Pons (tissue), 1 donor: ENCODE results near the gene TRMT112.

Experiments
- DNase-seq: peaks from one replicate; pipeline ENCODE4 v3.0.0-alpha.2; 2016; ENCODE audit warnings: low spot score

TRMT112 gene

DNA sequence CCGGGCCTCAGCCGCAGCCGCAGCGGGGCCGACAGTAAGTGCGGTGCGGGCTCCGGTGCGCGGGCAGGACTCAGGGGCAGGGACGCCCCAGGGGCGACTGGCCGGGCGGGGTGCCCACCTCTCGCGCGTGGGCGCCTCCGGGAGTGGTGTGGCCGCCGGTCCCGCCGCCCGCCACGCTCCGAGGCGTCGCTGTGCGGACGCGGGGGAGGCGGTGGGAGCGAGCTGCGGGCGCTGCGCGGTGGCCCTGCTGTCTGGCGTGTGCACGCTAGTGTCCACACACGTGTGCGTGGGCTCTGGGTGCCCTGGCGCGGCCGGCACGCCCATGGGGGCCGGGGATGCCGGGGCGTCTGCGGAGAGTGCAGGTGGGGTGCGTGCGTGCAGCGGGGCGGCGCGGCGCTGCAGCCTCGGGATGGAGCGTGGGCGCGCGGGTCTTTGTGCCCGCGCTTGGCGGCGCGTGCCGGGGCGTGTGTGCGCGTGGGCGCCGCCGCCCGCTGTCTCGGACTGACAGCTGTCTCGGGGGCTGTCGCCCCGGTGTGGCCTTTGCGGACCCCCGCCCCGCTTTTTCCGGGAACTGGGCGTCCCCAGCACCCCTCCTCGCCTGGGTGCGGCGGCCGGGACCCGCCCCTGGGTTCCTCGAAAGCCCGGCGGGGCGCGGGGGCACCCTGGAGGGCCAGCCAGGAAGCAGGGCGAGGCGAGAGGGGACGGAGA is 25.5 kb downstream of the TRMT112 start:
- DNase-seq, result no peak

DNA sequence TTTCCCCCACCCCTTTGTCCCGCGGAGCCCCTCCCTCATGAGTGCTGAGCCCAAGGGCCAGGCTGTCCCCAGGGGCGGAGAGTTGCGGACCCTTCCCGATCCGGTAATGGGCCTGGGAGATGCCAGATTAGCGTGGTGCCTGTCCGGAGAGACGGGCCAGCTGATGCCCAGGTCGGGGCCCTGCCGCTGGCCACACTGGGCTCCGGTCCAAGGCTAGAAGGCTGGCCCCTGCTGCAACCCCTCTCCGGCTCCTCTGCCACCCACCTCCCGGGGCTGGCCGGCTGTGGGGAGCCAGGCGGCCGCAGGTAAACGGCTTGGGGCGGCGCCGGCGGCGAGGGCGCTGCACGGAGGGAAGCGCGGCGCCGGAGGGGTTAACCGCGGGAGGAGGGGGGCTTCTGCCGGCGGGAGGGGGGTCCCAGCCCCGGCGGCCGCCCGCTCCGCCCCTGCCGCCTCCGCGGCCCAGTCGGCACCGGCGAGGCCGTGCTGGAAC is 26.1 kb downstream of the TRMT112 start, which contains the start of gene KCNK4:
Gene KCNK4, plus strand, starts transcription at position 41 of the 490 bp plus-strand sequence. CDS start 1,717 bp downstream, outside the sequence.
- no peak for DNase-seq

DNA sequence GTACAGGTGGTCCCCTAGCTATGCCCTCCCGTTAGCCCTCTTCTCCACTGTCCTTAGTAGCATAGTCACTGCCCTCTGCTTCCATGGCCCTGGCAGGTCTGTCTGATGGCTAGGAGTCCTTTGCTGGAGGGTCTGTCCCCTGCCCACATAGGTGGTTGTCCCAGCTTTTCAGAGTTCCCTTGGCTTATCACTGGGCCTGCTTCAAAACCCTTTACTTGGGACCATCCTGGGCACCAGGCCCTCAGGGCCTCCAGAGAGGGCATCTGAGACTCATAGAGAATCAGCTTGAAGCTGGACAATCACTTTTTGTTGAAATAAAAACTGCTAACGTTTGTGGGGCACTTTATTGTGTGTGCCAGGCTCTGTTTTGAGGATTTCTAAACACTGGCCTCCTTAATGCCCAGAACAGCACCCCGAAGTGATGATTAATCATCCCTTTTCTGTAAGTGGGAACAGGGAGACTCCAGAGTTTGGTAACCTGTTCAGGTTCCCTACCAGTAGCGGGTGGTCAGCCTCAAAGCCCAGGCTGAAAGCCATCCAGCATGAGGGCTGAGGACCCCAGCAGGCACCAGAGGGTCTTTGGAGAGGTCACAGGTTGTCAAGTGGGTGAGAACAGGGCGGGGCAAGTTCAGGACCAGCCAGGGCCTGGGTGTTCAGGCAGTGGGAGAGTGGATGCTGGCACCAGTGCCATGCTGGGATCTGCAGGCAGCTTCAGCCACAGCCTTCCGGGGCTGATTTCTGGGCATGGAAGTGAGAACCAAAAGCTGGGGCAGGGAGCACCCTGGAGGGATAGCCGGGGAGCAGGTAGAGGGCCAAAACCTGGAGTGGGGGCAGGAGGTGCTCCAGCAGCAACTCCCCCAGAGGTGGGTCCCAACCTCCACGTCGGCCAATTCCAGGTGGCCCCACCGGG is 26.8 kb downstream of the TRMT112 start:
- no peak for DNase-seq

DNA sequence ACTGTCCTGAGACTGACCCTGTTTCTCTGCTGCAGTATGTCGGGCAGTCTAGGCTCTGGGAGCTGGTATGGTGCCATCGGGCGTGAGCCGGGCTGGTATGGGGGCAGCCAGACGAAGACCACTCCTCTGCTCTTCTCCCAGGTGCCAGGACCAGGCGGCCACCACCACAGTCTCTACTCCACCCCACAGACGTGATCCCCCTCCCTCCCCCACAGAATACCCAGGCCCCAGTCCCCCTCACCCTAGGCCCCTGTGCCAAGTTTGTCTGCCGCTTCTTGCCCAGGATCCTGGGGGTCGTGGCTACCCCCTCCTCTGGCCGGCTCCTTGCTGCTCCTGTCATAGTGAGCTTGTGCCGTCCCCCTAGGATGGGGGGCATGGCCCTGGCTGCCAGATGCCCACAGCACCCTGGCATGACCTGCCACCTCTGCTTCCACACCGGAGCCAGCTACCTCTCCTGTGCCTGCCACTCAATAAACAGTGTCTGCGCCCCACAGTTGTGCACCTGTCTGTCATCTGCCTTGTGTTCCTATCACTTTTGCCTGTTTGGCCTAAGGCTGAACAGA is 28.3 kb downstream of the TRMT112 start:
- no peak for DNase-seq

DNA sequence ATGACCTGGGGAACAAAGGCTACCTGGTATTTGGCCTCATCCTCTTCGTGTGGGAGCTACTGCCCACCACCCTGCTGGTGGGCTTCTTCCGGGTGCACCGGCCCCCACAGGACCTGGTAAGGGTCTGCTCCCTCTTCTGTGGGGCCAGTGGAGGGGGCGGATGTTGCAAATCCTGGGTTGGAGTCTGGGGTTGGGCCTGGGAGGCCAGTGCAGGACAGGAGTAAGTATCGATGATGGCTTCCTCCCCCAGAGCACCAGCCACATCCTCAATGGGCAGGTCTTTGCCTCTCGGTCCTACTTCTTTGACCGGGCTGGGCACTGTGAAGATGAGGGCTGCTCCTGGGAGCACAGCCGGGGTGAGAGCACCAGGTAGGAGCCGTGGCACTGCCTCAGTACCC is 29.0 kb downstream of the TRMT112 start:
- no peak for DNase-seq

DNA sequence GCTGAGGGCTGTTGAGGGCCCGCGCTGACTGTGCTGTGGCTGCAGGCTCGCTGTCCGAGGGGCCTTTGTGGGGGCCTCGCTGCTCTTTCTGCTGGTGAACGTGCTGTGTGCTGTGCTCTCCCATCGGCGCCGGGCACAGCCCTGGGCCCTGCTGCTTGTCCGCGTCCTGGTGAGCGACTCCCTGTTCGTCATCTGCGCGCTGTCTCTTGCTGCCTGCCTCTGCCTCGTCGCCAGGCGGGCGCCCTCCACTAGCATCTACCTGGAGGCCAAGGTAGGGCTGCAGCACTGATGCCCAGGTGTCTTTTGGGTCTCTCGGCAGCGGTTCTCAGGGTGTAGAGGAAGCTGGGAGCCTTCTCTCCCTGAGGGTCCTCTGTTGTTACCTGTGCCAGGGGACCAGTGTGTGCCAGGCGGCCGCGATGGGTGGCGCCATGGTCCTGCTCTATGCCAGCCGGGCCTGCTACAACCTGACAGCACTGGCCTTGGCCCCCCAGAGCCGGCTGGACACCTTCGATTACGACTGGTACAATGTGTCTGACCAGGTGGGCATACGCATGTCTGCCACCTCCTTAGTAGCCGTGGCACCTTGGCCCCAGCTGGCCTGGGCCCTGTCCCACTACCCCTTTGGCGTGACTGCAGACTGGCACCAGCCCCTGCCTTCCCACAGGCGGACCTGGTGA is 29.5 kb downstream of the TRMT112 start:
- DNase-seq, result no peak

DNA sequence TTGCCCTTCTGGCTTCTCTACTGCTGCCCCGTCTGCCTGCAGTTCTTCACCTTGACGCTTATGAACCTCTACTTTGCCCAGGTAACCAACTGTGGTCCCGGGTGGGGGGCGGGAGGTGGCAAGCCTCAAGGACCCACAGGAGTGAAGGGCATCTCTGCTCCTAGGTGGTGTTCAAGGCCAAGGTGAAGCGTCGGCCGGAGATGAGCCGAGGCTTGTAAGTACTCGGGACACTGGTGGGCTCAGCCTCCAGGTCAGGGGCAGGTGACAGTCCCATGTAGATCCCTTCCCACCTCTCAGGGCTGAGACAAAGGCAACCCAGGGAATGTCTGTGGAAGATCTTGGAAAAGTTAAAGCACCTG is 30.6 kb downstream of the TRMT112 start:
- DNase-seq, result no peak

DNA sequence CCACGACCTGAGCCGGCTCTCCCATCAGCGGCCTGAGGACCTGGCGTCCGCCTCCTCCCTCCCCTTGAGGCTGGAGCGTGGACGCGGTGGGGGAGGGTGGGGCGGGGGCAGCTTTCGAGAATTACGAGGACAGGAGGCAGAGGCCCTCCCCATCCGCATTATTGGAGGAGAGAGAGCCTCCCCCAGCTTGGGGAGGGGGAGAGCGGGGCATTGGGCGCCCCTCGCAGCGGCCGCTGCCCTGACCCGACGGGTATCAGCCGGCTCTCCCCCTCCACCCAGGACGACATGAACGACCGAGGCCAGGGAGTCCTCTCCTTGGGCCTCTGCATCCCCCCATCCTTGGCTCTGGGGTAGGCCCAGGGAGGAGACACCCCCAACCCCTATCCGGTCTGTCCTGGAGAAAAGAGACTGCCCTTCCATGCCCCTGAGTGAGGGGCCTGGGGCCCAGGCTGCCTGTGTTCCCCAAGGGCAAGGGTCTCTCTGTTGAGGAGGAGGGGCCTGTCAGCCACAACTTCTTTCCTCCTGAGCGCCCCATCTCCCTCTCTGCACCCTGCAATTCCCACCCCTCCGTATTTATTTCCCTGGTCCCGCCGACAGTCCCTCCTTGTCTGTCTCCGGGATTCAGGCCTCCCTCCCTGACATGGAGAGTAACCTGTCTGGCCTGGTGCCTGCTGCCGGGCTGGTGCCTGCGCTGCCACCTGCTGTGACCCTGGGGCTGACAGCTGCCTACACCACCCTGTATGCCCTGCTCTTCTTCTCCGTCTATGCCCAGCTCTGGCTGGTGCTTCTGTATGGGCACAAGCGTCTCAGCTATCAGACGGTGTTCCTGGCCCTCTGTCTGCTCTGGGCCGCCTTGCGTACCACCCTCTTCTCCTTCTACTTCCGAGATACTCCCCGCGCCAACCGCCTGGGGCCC is 31.2 kb downstream of the TRMT112 start:
- DNase-seq, result no peak

DNA sequence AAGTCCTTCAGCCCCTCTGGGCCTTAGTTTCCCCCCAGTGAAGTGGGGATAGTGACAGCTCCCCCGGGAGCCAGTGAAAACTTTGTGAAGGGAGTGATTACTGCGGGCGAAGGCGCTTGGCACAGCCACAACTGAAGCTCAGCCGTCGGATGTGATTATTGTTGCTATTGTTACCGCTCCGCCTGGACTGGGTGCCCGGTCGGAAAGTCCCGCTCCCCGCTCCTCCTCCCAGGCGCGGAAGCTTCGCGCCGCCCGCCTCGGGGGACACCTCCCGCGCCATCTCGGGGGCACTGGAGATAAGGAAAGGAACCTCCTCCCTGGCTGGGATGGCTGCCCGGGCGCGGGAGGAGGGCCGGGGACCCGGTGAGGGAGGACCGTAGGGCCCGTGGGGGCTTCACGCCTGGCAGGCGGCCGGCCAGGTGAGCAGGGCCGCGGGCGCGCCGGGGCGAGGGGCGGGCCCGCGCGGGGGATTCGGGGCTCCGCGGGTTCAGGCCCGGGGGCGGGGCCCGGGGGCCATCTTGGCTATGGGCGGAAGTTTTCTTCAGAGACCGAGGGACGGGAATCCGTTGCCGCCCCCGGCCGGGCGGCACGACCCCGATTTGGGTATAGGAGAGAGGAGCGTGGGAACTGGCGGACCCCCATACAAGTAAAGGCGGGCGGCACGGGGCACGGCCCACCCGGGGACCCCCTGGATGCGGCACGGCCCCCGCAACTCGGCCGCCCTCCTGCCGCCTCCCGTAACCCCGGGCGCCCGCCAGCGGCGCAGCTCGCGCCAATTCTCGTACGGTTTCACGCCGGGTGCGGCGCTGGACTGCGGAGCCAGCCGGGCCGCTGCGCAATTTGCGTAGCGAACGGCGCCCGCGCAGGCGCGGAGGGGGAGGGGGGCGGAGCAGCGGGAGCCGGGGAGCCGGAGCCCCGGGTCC is 32.1 kb downstream of the TRMT112 start, which contains the start of gene GPR137:
Gene GPR137, plus strand, starts transcription at position 887 of the 923 bp plus-strand sequence. CDS start 677 bp downstream, outside the sequence.
- DNase-seq, result peak; percentile 77

DNA sequence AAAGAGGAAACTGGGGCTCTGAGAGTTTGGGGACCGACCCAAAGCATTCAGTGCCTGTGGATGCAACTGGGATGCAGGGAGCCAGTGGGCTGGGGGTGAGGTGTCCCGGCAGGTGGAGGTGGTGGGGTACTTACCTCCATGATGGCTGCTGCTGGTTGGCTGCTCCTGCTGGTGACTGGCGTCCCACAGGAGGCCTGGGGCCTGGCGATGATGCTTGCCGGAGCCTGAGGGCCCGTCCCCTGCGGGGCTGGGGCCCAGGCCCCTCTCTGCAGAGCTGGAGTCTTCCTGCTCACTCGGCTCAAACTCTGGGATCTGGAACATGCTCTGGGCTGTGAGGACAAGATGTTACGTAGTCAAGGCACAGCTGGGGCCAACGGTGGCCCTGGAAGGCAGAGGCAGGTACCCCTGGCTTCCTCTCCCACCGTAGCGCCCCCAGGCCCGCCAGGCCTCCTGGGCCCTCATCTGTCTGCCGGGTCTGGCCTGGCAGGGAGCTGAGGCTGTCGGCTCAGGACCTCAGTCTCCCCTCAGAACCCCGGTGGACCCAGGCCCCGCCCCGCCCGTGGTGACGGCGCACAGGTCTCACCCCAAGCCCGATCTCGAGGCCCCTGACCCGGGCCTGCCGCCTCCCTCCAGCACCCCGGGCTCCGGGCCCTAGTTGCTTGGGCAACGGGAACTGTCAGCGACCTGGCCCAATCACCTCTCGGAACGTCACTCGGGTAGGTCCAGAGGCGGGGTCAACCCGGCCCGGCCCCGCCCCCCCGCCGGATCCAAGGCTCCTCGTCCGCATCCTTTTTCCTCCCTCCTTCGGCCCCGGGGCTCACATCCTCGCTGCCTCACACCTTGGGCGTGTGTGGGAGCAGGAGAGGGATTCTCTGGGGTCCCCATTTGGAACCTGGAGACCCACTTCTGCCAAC is 33.1 kb downstream of the TRMT112 start, which contains the start of gene BAD:
Gene BAD, minus strand, starts transcription at position 618 of the 914 bp plus-strand sequence. Its CDS starts 297 bp downstream, at position 321.
- DNase-seq, result peak; percentile 96

DNA sequence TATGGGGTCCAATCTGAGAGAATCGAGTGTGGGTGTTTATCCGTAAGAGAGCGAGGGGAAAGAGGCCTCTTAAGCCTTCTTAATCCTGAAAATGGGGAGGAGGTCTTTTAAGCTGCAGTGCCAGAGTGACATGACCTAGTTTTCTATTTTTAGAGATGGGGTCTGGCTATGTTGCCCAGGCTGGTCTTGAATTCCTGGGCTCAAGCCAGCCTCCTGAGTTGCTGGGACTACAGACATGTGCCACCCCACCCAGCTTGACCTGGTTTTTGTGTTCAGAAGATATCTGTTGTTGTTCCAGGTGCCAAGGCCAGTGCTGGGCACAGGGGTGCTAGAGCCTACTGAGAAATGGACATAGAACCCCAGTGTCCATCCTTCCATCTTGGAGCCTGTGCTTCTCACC is 34.3 kb downstream of the TRMT112 start:
- DNase-seq, result no peak

DNA sequence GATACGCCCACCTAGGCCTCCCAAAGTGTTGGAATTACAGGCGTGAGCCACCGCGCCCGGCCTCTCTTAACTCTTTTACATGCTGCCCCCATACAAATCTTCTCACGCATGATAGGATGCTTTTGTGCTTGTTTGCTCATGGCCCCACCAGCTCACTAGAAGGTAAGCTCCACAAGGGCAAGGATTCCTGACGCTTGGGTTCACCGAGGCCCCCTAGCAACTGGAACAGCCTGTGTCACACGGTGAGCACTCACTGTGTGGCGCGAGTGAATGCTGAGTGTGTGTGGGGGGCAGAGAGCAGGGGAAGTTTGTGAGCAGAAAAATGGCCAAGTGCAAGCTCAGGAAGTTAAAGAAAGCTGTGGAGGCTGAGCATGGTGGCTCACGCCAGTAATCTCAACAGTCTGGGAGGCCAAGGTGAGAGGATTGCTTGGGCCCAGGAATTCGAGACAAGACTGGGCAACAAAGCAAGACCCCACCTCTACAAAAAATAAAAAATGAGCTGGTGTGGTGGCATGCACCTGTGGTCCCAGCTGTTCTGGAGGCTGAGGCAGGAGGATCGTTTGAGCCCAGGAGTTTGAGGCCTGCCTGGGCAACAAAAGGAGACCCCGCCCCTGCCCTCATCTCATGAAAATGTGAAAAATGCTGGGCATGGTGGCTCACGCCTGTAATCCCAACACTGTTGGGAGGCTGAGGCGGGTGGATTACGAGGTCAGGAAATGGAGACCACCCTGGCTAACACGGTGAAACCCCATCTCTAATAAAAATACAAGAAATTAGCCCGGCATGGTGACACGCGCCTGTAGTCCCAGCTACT is 35.2 kb downstream of the TRMT112 start:
- no peak for DNase-seq

DNA sequence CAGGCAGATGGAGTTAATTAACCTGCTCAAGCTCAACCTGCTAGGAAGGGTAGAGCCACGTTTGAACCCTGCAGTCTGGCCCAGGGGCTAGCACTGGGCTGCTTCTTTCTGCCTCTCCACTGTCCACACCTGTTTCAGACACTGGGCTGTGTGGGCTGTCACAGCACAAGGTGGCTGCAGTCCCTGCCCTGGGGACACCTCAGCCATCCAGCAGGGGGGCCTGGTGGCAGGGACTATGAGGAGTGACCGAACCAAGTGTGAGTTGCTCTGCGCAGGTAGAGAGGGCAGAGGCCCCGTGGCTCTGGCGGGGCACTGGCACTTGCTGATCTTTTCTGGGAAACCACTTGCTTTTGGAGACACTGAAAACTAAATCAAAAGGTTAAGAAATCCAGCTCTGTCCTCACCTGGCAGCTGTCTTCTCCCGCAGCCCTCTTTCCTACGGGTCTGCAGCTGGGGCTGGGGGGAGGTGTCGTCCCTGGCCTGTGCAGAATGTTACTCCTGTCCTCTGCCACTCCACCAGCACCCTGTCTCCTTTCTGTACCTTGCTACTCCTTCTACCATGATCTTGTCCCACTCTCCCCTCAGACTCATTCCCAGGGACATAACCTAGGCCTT is 38.7 kb downstream of the TRMT112 start:
- no peak for DNase-seq

DNA sequence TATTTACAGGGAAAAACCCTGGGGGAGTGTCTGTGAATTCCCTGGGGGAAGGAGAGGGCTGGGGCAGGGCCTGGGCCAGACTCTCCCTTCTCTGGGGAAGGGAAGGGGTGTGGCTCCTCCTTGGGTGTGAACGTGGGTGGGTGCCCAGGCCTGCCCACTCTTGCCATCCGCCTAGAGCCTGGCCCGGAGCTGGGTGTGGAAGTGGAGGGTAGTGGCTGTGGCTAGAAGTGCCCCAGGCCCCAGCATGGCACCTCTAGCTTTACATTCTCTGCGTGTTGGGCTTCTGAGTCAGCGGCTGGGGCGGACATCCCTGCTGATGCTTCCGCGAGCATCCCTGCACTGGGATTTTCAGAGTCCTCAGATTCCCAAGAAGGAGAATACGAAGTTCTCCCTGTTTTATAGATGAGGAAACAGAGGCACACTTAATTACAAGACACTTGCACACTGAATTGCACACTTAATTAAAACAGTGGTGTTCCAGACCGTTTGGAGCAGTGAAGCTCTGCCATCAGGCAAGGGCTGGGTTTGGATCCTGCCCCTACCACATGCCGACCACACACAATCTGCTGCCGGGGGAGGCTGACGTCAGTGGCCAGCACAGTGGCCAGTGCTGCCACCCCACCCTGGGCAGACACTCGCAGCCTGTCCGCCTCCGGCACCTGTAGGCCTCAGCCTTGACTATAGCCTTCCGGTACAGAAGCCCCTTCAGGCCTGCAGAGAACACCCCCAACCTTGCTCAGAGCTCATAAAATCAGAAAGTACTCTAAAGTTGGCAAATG is 40.5 kb downstream of the TRMT112 start:
- DNase-seq, result no peak

DNA sequence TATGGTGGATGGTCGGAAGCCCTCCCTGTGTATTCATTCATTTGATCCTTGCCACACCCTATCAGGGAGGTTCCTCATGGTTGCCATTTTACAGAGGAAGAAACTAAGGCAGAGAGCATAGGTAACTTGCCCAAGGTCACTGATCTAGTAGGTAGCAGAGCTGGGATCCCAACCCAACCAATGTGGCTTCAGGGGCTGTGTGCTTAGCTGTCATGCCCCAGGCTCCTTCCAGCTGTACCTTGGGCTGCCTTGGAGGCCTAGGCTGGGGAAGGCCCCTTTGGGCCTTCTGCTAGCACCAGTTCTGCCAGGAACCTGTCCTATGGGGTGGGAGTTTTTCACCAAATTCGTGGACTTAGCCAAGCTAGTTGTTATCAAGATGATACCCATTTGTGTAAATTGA is 41.5 kb downstream of the TRMT112 start:
- DNase-seq, result no peak

DNA sequence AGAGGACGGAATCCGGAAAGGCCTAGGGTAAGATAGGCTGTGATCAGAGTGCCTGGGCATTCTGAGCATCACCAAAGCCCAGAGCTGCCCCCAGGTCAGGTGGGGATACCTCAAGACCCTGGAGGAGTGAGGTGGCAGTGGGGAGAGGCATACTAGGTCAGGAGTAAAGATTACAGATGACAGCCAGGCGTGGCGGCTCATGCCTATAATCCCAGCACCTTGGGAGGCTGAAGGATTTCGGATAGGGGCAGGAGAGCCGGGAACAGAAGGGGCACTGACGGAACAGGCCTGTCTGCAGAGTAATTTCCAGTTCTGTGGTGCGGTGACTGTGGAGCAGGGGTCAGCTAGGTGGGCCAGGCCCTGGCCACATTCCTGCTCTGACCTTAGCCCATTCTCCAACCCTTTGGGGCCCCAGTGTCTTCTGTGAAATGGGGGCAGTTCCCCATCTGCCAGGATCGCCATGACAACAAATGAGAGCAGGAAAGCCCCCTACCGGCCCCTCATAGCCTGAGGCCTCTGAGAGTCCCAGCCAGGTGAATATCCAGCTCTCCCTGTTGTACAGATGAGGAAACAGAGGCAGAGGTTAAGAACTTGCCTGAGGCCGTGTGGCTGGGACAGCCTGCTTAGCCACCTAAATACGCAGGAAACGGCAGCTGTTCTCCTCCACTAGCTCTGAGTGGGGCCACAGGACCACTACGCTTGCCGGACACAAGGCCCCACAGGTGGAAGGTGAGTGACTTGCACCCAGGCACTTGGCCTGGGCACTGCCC is 42.1 kb downstream of the TRMT112 start:
- no peak for DNase-seq
